GM12878 (cell line): ENCODE measurements around the gene YBX3. TPM values are rescaled to one million over a fixed set of nuclear protein-coding genes. Genes with fewer than 3 reads are reported as not detected.
A peak's percentile ranks its signal among the peaks of the same experiment; 100 is the strongest.

Source experiments
- ATAC-seq: fragments of 200-7000 bp; cut with Tn5 transposase; 3 replicates; pipeline ENCODE4 v1.9.1; 2020; ENCODE audit warnings: mild to moderate bottlenecking, moderate library complexity
- BruUV-seq: library from RNA; stranded (reverse); fragments of 400-500 nt; replicated peaks from 2 replicates; lab custom pipeline; 2021; lab: Mats Ljungman, UMichigan
- CTCF ChIA-PET: fragments of 300-600 bp; sonication (Branson Sonifier 250); formaldehyde crosslinking; extraction: SDS; loops from one replicate; lab custom pipeline; 2021; ENCODE audit warnings: inconsistent platforms; lab: Yijun Ruan, JAX
- POLR2A ChIA-PET: fragments of 350-600 bp; formaldehyde crosslinking; extraction: SDS; loops from one replicate; lab custom pipeline; 2021; ENCODE audit warnings: inconsistent platforms; lab: Charles Lee
- RAD21 ChIA-PET: fragments of 300-600 bp; sonication (Branson Sonifier 250); formaldehyde crosslinking; loops from one replicate; lab custom pipeline; 2023; ENCODE audit warnings: antibody characterized with exemption; ENCODE audit not compliant: unreplicated experiment; lab: Charles Lee
- SMC1A ChIA-PET: fragments of 300-600 bp; sonication (Branson Sonifier 250); formaldehyde crosslinking; loops from one replicate; lab custom pipeline; 2023; ENCODE audit not compliant: unreplicated experiment, uncharacterized antibody; lab: Charles Lee
- DNase-seq: peaks from one replicate; pipeline ENCODE4 v3.0.0-alpha.2; 2011; ENCODE audit warnings: low read depth, low spot score
- FAIRE-seq: peaks from 3 replicates; lab custom pipeline; 2011; peaks lifted over from hg19 to GRCh38; lab: Jason Lieb, UNC
- H2AFZ ChIP-seq: 2 replicates; pipeline ENCODE4 v1.6.0; 2011; ENCODE audit warnings: low read depth, low read length, control low read depth; ENCODE audit not compliant: control insufficient read depth
- H3K27ac ChIP-seq: 2 replicates; pipeline ENCODE4 v1.5.1; 2011; ENCODE audit warnings: control low read depth; ENCODE audit not compliant: control insufficient read depth, insufficient read depth
- H3K27me3 ChIP-seq, 2 experiments: replicated peaks in 1 of 2; 2 replicates each; pipeline versions ENCODE4 v1.6.0 to v1.6.1; 2011; ENCODE audit warnings: low read length in 1 of 2; ENCODE audit not compliant: control insufficient read depth in 2 of 2, insufficient read depth in 2 of 2
- H3K36me3 ChIP-seq, 2 experiments: 2 replicates each; pipeline ENCODE4 v1.5.1; 2011; ENCODE audit warnings: low read length in 1 of 2; ENCODE audit not compliant: control insufficient read depth in 2 of 2, insufficient read depth in 2 of 2
- H3K4me1 ChIP-seq: 2 replicates; pipeline ENCODE4 v1.6.1; 2011; ENCODE audit warnings: mild to moderate bottlenecking, low read length, moderate library complexity, mixed read lengths; ENCODE audit not compliant: control insufficient read depth, insufficient read depth
- H3K4me2 ChIP-seq: 2 replicates; pipeline ENCODE4 v1.6.0; 2011; ENCODE audit warnings: control low read depth; ENCODE audit not compliant: control insufficient read depth, insufficient read depth
- H3K4me3 ChIP-seq: fragments of 200-600 bp; sonication (generic); 2 replicates; pipeline ENCODE4 v1.5.1; 2016
- H3K79me2 ChIP-seq: 2 replicates; pipeline ENCODE4 v1.6.0; 2011; ENCODE audit warnings: low read length; ENCODE audit not compliant: control insufficient read depth, insufficient read depth
- H3K9ac ChIP-seq: 2 replicates; pipeline ENCODE4 v1.8.0; 2011; ENCODE audit warnings: low read length, control low read depth, mixed read lengths; ENCODE audit not compliant: control insufficient read depth, insufficient read depth
- H3K9me3 ChIP-seq: replicated peaks from 3 replicates; pipeline ENCODE4 v1.5.1; 2011; ENCODE audit warnings: mild to moderate bottlenecking, low read length; ENCODE audit not compliant: control insufficient read depth, insufficient read depth
- H4K20me1 ChIP-seq: 2 replicates; pipeline ENCODE4 v1.6.0; 2011; ENCODE audit not compliant: control insufficient read depth, insufficient read depth
- IKZF2 ChIP-seq, 2 experiments: fragments of 450-650 bp; IDR thresholded peaks; 2 replicates each; pipeline ENCODE4 v1.6.1; 2017; ENCODE audit warnings: mild to moderate bottlenecking in 2 of 2, moderate library complexity in 2 of 2
- JUNB ChIP-seq: IDR thresholded peaks from 2 replicates; pipeline ENCODE4 v1.6.1; 2016; ENCODE audit warnings: antibody characterized with exemption, mild to moderate bottlenecking
- NFIC ChIP-seq: IDR thresholded peaks from 2 replicates; pipeline ENCODE4 v1.6.1; 2012; ENCODE audit warnings: low read depth, mild to moderate bottlenecking, inconsistent platforms, low read length, moderate library complexity
- NFYA ChIP-seq: IDR thresholded peaks from 2 replicates; pipeline ENCODE4 v1.6.1; 2011; ENCODE audit warnings: low read depth, mild to moderate bottlenecking, low read length, improper control_type of control experiment, borderline replicate concordance
- ZNF384 ChIP-seq: IDR thresholded peaks from 2 replicates; pipeline ENCODE4 v1.6.1; 2012; ENCODE audit warnings: low read depth, mild to moderate bottlenecking, low read length, improper control_type of control experiment, borderline replicate concordance
- WGBS: methylation state at CpG from one replicate; pipeline ENCODE4 v1.1.6; 2016; ENCODE audit warnings: low lambda C conversion rate; ENCODE audit not compliant: insufficient replicate concordance, insufficient coverage; ENCODE audit errors: missing lambda C conversion rate; 5-methylcytosine and 5-hydroxymethylcytosine counted together
- in situ Hi-C: fragments of 300-500 bp; cut with MboI; formaldehyde crosslinking; loops from 9 replicates; pipeline ENCODE4 v1.14.3; 2018; ENCODE audit warnings: mixed read lengths
- intact Hi-C: fragments of 100-400 bp; cut with micrococcal nuclease; formaldehyde crosslinking; loops from one replicate; pipeline ENCODE4 v1.14.2; 2022; ENCODE audit not compliant: unreplicated experiment
- polyA plus RNA-seq, 11 experiments: library from polyadenylated mRNA; depleted of rRNA in 4 of 11; unstranded in 6 of 11; stranded (reverse) in 5 of 11; fragments of >200 nt; fragmentation: Nextera tagmentation in 4 of 11; fragmentation: Illumina TruSeq in 1 of 11; extraction: Ambion mirVana in 4 of 11; extraction: Trizol in 1 of 11; gene quantifications; 1 replicate in 1 of 11; 2 replicates in 10 of 11; pipeline versions ENCODE4 v1.2.1 to v1.2.3, GENCODE V29; 2011 to 2016; ENCODE audit warnings: inconsistent platforms in 2 of 11, missing spikeins in 2 of 11, low read depth in 1 of 11
- total RNA-seq, 4 experiments: library from RNA; depleted of rRNA in 3 of 4; stranded (reverse); fragments of >200 nt in 3 of 4; fragmentation: Illumina TruSeq in 1 of 4; extraction: Trizol in 1 of 4; gene quantifications; 2 replicates each; pipeline versions ENCODE4 v1.2.1 to v1.2.3, GENCODE V29; 2013 to 2021
- TF ChIP-seq, protein P1 (sequence below): fragments of 450-650 bp; formaldehyde crosslinking; IDR thresholded peaks from 2 replicates; pipeline ENCODE4 v1.4.0; 2020; ENCODE audit warnings: mild to moderate bottlenecking, moderate library complexity
- TF ChIP-seq, protein P2 (sequence below): fragments of 450-650 bp; formaldehyde crosslinking; IDR thresholded peaks from 2 replicates; pipeline ENCODE4 v1.5.0; 2022; ENCODE audit warnings: mild to moderate bottlenecking, missing genetic modification characterization
- TF ChIP-seq, protein P3 (sequence below): IDR thresholded peaks from 2 replicates; pipeline ENCODE4 v1.6.1; 2012; ENCODE audit warnings: low read depth, low read length, improper control_type of control experiment

YBX3 gene
- total and polyA plus RNA-seq, 10 of the 15 experiments (the other 5 are each of a cell fraction or from before 2014, with no cell fraction given) = 25.9 to 221 (median 111) TPM

DNA sequence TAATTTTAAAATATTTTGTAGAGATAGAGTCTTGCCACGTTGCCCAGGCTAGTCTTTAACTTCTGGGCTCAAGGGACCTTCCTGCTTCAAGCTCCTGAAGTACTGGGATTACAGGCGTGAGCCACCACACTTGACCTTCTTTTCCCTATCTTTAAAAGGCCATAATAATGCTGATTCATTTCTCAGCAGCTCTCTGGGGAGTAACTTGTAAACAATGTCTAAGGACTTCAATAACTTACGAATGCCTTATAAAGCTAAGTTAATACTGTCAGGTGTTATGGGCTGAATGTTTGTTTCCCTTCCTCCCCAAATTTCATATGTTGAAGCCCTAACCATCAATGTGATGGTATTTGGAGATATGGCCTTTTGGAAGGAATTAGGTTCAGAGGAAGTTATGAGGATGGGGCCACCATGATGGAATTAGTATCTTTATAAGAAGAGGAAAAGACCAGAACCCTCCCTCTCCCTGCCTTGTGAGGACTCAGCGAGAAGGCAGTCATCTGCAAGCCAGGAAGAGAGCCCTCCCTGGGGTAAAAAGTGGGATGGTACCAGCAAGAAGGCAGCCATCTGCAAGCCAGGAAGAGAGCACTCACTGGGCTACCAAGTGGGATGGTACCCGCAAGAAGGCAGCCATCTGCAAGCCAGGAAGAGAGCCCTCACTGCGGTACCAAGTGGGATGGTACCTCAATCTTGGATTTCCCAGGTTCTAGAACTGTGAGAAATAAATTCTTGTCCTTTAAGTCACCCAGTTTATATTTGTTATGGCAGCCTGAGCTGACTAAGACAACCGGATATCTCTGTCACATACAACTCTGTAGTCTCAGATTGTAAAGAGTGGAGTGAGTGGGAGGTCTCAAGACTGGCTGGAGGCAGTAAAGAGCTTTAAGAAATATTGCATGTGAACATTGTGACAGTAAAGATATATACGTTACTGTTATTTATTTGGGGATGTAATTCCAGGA is 16.3 kb upstream of the YBX3 start:
- in situ Hi-C loops = no loop called here
- H2AFZ ChIP-seq = no peak overlapping the region
- TF ChIP-seq, protein P1, sequence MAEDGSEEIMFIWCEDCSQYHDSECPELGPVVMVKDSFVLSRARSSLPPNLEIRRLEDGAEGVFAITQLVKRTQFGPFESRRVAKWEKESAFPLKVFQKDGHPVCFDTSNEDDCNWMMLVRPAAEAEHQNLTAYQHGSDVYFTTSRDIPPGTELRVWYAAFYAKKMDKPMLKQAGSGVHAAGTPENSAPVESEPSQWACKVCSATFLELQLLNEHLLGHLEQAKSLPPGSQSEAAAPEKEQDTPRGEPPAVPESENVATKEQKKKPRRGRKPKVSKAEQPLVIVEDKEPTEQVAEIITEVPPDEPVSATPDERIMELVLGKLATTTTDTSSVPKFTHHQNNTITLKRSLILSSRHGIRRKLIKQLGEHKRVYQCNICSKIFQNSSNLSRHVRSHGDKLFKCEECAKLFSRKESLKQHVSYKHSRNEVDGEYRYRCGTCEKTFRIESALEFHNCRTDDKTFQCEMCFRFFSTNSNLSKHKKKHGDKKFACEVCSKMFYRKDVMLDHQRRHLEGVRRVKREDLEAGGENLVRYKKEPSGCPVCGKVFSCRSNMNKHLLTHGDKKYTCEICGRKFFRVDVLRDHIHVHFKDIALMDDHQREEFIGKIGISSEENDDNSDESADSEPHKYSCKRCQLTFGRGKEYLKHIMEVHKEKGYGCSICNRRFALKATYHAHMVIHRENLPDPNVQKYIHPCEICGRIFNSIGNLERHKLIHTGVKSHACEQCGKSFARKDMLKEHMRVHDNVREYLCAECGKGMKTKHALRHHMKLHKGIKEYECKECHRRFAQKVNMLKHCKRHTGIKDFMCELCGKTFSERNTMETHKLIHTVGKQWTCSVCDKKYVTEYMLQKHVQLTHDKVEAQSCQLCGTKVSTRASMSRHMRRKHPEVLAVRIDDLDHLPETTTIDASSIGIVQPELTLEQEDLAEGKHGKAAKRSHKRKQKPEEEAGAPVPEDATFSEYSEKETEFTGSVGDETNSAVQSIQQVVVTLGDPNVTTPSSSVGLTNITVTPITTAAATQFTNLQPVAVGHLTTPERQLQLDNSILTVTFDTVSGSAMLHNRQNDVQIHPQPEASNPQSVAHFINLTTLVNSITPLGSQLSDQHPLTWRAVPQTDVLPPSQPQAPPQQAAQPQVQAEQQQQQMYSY (CRISPR knock-in tag) = no peak
- TF ChIP-seq ZNF384 (no peak), JUNB (no peak), NFIC (no peak), IKZF2 (IDR thresholded peaks at IDR 0.05) (no peak), NFYA (no peak)
- TF ChIP-seq, protein P2, sequence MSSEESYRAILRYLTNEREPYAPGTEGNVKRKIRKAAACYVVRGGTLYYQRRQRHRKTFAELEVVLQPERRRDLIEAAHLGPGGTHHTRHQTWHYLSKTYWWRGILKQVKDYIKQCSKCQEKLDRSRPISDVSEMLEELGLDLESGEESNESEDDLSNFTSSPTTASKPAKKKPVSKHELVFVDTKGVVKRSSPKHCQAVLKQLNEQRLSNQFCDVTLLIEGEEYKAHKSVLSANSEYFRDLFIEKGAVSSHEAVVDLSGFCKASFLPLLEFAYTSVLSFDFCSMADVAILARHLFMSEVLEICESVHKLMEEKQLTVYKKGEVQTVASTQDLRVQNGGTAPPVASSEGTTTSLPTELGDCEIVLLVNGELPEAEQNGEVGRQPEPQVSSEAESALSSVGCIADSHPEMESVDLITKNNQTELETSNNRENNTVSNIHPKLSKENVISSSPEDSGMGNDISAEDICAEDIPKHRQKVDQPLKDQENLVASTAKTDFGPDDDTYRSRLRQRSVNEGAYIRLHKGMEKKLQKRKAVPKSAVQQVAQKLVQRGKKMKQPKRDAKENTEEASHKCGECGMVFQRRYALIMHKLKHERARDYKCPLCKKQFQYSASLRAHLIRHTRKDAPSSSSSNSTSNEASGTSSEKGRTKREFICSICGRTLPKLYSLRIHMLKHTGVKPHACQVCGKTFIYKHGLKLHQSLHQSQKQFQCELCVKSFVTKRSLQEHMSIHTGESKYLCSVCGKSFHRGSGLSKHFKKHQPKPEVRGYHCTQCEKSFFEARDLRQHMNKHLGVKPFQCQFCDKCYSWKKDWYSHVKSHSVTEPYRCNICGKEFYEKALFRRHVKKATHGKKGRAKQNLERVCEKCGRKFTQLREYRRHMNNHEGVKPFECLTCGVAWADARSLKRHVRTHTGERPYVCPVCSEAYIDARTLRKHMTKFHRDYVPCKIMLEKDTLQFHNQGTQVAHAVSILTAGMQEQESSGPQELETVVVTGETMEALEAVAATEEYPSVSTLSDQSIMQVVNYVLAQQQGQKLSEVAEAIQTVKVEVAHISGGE (CRISPR knock-in tag) = no peak
- TF ChIP-seq, protein P3, sequence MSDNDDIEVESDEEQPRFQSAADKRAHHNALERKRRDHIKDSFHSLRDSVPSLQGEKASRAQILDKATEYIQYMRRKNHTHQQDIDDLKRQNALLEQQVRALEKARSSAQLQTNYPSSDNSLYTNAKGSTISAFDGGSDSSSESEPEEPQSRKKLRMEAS = no peak
- TF ChIP-seq, all 136 proteins: peak for 0
- FAIRE-seq (no peak), ATAC-seq (peak; percentile 22; the same call in 2 of the 3 replicates), DNase-seq (no peak)
- H3K27me3 ChIP-seq = no peaks in the 10 kb centered on the region
- WGBS = 45% methylated on average over 8 of the region's 8 CpGs
- intact Hi-C loops = no loop called here
- H3K4me2 ChIP-seq = no peak overlapping the region
- H3K27ac ChIP-seq = no peak overlapping the region
- H3K9me3 ChIP-seq = no peaks in the 10 kb centered on the region
- ChIA-PET RAD21 (interaction anchor here (1.9 to 2.6 kb wide), 2 partner anchors 10 to 21 kb away, joined by 8 to 9 read pairs; no protein-coding TSS in a partner anchor), SMC1A (interaction anchor here (0.9 to 3.2 kb wide), 4 partner anchors 10 to 20 kb away, joined by 3 to 16 read pairs (median 10); no protein-coding TSS in a partner anchor), CTCF (interaction anchor here (1.1 to 2.9 kb wide), 4 partner anchors 9 to 748 kb away, joined by 3 to 23 read pairs (median 4); no protein-coding TSS in a partner anchor), POLR2A (interaction anchor here (1.0 kb wide), 1 partner anchor 9 kb away, joined by 4 read pairs; no protein-coding TSS in a partner anchor)
- no peaks in the 10 kb centered on the region for H3K79me2 ChIP-seq
- BruUV-seq = no TSS peak
- 0 out of 2 replicates have a peak, but pooled peaks cover 2% of the 10 kb centered on the region for H3K4me1 ChIP-seq
- no peaks in the 10 kb centered on the region for H3K36me3 ChIP-seq
- H3K4me3 ChIP-seq = no peak overlapping the region
- H4K20me1 ChIP-seq = no peaks in the 10 kb centered on the region
- H3K9ac ChIP-seq = no peak overlapping the region
